GM18909 (cell line): ENCODE measurements around the gene SEPTIN6.

Experiments
- ATAC-seq: cut with Tn5 transposase; IDR thresholded peaks from one replicate; pipeline ENCODE4 v1.9.1; 2021; ENCODE audit warnings: mild to moderate bottlenecking; ENCODE audit not compliant: unreplicated experiment, poor library complexity

The SEPTIN6 gene

GRCh38 chrX:119659522-119659921 lies 33.4 kb downstream of the SEPTIN6 start:
- ATAC-seq = no peak

GRCh38 chrX:119655125-119655524 lies 37.8 kb downstream of the SEPTIN6 start:
- ATAC-seq = no peak

GRCh38 chrX:119654112-119654531 lies 38.8 kb downstream of the SEPTIN6 start:
- no peak for ATAC-seq

- ATAC-seq = peak; percentile 10
Observed at GRCh38 chrX:119648421-119648775, 44.6 kb downstream of the SEPTIN6 start.

- ATAC-seq = peak; percentile 96
Observed at GRCh38 chrX:119647552-119648420, 45.2 kb downstream of the SEPTIN6 start.

- no peak for ATAC-seq
Observed at GRCh38 chrX:119647089-119647488, 45.9 kb downstream of the SEPTIN6 start.

GRCh38 chrX:119646515-119646914 lies 46.5 kb downstream of the SEPTIN6 start:
- ATAC-seq = peak; percentile 22

- no peak for ATAC-seq
Observed at GRCh38 chrX:119643696-119644095, 49.3 kb downstream of the SEPTIN6 start.
